ENCODE measurements around the gene POLA1.
"Not testable (repeated sequence)": the region's sequence is repeated elsewhere in the genome, so short reads cannot be mapped to it uniquely, and the experiment has no call there.

The POLA1 gene

DNA sequence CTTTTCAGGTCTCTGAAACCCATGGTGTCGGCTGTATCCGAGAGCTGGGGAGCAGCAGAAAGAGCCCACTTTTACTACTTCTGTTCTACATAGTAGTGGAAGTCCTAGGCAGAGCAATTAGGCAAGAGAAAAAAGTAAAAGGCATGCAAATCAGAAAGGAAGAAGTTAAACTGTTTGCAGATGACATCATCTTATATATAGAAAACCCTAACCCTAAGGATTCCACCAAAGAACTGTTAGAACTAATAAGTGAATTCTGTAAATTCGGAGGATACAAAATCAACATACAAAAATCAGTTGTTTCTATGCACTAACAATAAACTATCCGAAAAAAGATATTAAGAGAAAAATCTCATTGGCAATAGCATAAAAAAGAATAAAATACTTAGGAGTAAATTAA, 95.3 kb downstream of the POLA1 start:
- in situ Hi-C loops (cut with MboI; ENCODE audit: low sequenced_read_pairs) = no loop called here
- H3K4me3 ChIP-seq = no peak overlapping the region
- no peaks in the 10 kb centered on the region for H3K9me3 ChIP-seq
- no peaks in the 10 kb centered on the region for H3K27me3 ChIP-seq (ENCODE audit: low read depth)
- H3K36me3 ChIP-seq (replicated peaks) = peaks cover 44% of the 10 kb centered on the region
- H3K4me1 ChIP-seq = peaks cover 23% of the 10 kb centered on the region
- no peak for DNase-seq (ENCODE audit: low spot score in 2 of 2)

DNA sequence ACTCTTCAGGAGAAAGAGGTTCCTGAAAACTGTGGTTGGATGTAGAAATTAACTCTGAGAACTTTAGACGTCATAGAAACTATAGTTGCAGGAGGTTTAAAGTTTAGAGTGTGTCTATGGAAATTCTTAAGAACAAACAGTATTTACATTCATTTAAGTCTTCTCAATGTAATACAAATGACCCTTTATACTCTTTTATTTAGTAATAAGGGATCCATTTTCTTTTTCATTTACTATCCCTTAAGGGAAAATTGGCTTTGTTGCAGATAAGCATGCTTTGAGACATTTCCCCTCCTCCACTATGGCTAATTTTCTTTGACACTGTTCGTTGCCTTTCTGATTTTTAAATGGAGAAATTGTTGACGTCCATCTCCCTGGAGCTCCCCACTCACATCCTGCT, 96.4 kb downstream of the POLA1 start:
- Histone ChIP-seq H3K27me3 (ENCODE audit: low read depth) (no peaks in the 10 kb centered on the region), H3K4me1 (peaks cover 23% of the 10 kb centered on the region), H3K36me3 (replicated peaks) (peaks cover 39% of the 10 kb centered on the region), H3K4me3 (no peak overlapping the region), H3K9me3 (no peaks in the 10 kb centered on the region)
- DNase-seq (ENCODE audit: low spot score in 2 of 2) = peak in 1 of 2 experiments; percentile 80
- in situ Hi-C loops (cut with MboI; ENCODE audit: low sequenced_read_pairs) = no loop called here

DNA sequence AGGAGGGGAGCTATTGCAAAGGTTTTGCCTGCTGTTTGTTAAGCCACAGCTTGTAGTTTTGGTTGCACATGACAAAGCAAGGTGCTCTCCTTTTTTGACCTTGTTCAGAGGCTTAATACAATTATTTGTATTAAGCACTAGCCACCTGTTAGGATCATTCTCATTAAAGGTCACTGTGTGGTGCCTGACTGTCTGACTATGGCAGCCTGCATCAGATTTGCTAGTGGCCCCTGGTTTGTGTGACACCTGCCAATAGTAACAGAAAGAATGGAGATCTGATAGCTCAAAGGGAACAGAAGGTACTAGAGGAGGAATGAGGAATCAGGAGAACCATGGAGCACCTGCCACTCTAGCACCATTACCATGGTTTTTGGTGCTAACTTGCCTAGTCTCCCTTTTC, 102.5 kb downstream of the POLA1 start:
- in situ Hi-C loops (cut with MboI; ENCODE audit: low sequenced_read_pairs) = no loop called here

DNA sequence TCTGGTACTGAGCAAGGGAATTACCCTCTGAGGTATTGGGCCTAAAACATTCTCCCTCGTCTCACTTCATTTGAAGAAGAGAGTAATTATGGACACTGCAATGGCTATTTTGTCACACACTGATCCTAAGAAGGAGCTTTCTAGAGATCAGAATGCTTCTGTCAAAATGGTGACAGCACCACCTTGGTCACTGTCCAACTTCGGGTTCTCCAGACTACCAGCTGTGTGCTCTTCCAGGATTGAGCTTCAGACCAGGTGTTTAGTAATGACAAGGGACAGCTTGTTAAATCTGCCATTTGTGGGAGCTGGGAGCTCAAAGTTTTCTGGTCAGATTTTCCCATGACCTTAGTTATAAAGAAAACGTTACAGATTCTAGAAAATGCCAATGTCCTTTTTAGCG, 105.4 kb downstream of the POLA1 start:
- no peaks in the 10 kb centered on the region for H3K27me3 ChIP-seq (ENCODE audit: low read depth)

More for the DNA sequence above, 102.5 kb downstream of the POLA1 start:
- no peak for DNase-seq (ENCODE audit: low spot score in 2 of 2)
- no peaks in the 10 kb centered on the region for H3K9me3 ChIP-seq
- peaks cover 20% of the 10 kb centered on the region for H3K36me3 ChIP-seq (replicated peaks)
- H3K4me1 ChIP-seq = peaks cover 20% of the 10 kb centered on the region
- H3K4me3 ChIP-seq = no peak overlapping the region
- H3K27me3 ChIP-seq (ENCODE audit: low read depth) = no peaks in the 10 kb centered on the region

DNA sequence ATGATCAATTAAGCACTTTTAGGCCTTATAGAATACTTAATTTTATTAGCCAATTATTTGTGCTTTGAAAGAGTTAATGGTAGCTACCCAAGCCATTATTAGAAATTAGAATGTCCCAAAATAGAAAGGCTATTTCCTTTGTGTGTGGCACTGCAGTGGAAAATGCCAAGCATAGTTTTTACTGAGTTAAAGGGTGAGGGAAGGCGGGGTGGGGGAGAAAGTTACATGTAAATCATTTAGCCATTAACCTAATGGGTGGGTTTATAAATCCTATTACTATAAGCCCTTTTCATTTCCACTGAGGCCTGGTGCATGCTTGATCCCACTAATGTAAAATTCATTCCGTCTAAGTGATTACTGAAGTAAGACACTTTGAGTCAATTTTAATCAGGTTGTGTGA, 105.8 kb downstream of the POLA1 start:
- DNase-seq (ENCODE audit: low spot score in 2 of 2) = no peak
- in situ Hi-C loops (cut with MboI; ENCODE audit: low sequenced_read_pairs) = no loop called here
- H3K4me1 ChIP-seq = peaks cover 31% of the 10 kb centered on the region
- H3K9me3 ChIP-seq = no peaks in the 10 kb centered on the region
- peaks cover 13% of the 10 kb centered on the region for H3K36me3 ChIP-seq (replicated peaks)
- no peaks in the 10 kb centered on the region for H3K27me3 ChIP-seq (ENCODE audit: low read depth)
- H3K4me3 ChIP-seq = no peak overlapping the region

More for the DNA sequence above, 105.4 kb downstream of the POLA1 start:
- in situ Hi-C loops (cut with MboI; ENCODE audit: low sequenced_read_pairs) = no loop called here
- no peak for DNase-seq (ENCODE audit: low spot score in 2 of 2)
- Histone ChIP-seq H3K36me3 (replicated peaks) (peaks cover 14% of the 10 kb centered on the region), H3K9me3 (no peaks in the 10 kb centered on the region), H3K4me1 (peaks cover 26% of the 10 kb centered on the region), H3K4me3 (no peak overlapping the region)

DNA sequence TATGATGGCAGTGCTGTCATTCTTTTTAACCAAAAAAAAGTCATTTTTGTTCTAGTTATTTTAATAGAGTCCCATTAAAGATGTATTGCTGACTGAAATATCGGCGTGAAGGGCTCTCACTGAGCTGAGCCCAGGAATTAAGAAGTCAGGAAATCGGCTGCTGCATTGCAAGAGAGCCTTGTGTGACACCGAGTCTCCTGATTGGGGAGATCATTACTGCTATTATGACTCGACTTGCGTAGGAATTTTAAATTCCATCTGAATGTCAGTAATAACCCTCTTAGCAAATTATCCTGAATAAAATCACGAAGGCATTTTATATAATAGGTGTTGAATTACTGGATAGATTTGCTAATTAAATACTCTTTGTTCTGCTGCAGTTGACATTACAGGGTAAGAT, 111.5 kb downstream of the POLA1 start:
- peak; percentile 52 to 56 for DNase-seq (ENCODE audit: low spot score in 2 of 2)
- Histone ChIP-seq H3K4me1 (peaks cover 50% of the 10 kb centered on the region), H3K9me3 (no peaks in the 10 kb centered on the region), H3K4me3 (no peak overlapping the region), H3K27me3 (ENCODE audit: low read depth) (no peaks in the 10 kb centered on the region), H3K36me3 (replicated peaks) (peaks cover 11% of the 10 kb centered on the region)
- in situ Hi-C loops (cut with MboI; ENCODE audit: low sequenced_read_pairs) = no loop called here

DNA sequence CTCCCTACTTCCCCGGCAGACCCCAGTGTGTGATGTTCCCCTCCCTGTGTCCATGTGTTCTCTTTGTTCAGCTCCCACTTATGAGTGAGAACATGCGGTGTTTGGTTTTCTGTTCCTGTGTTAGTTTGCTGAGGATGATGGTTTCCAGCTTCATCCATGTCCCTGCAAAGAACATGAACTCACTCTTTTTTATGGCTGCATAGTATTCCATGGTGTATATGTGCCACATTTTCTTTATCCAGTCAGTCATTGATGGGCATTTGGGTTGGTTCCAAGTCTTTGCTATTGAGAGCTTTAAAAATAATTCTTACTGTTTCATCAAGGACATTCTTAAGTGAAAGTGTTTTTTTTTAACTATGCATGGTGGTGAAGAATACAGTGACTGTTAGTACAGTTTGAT, 126.1 kb downstream of the POLA1 start:
- not testable (repeated sequence) for H3K27me3 ChIP-seq (ENCODE audit: low read depth); H3K4me1 ChIP-seq; H3K4me3 ChIP-seq; H3K9me3 ChIP-seq; DNase-seq (ENCODE audit: low spot score in 2 of 2)
- in situ Hi-C loops (cut with MboI; ENCODE audit: low sequenced_read_pairs) = loop anchor here (10.0 kb wide), 1 partner anchor 325 kb away; no protein-coding TSS in a partner anchor
- H3K36me3 ChIP-seq (replicated peaks) = peaks cover 46% of the 10 kb centered on the region

DNA sequence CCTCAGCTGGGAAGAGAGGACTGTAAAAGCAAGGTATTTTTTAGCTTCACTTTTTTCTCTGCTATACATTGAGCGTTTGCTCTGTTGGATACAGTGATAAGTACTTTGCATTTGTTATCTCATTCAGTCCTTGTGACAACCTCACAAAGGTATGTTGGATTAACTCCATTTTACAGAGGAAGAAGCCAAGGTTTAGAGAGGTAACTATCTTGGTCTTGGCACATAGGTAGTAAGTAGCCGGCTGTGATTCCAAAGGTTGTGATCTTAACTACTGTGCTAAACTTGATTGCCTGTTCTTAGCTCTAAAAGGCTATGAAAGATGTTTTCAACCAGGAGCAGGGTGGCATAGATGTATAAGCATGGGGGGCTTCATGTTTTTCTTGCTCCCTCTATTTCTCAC, 134.4 kb downstream of the POLA1 start:
- Histone ChIP-seq H3K4me1 (peaks cover 17% of the 10 kb centered on the region), H3K27me3 (ENCODE audit: low read depth) (no peaks in the 10 kb centered on the region), H3K9me3 (no peaks in the 10 kb centered on the region), H3K36me3 (replicated peaks) (peaks cover 57% of the 10 kb centered on the region), H3K4me3 (no peak overlapping the region)
- DNase-seq (ENCODE audit: low spot score in 2 of 2) = no peak
- in situ Hi-C loops (cut with MboI; ENCODE audit: low sequenced_read_pairs) = loop anchor here (10.0 kb wide), 1 partner anchor 317 kb away; no protein-coding TSS in a partner anchor

DNA sequence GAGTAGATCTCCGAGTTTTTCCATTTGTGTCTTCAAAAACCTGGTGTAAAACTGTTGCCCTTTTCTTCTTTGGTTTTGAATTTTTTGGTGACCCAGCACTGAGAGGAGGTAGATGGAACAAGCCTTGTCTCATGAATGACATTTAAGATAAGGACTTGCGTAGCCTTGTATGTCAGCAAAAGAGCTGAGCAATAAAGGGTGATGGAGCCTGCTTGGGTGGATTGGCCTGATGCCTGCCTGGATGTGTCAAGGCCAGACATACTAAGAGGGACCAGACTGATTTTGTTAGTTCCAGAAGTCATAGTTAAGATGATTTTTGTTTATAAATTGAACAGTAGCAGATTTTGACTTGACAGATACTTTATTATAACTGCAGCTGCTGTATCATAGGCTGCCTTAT, 134.9 kb downstream of the POLA1 start:
- Histone ChIP-seq H3K4me3 (no peak overlapping the region), H3K36me3 (replicated peaks) (peaks cover 60% of the 10 kb centered on the region)
- in situ Hi-C loops (cut with MboI; ENCODE audit: low sequenced_read_pairs) = loop anchor here (10.0 kb wide), 1 partner anchor 316 kb away; no protein-coding TSS in a partner anchor

DNA sequence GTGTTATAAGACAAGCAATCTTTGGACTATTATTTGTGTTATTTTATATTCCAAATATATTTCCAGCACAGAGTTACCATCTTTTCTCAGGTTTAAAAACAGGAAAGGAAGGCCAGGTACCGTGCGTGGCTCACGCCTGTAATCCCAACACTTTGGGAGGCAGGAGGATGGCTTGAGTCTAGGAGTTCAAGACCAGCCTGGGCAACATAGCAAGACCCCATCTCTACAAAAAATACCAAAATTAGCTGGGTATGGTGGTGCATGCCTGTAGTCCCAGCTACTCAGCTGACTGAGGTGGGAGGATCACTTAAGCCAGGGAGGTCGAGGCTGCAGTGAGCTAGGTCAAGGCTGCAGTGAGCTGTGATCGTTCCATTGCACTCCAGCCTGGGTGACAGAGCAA, 140.0 kb downstream of the POLA1 start:
- no peak for DNase-seq (ENCODE audit: low spot score in 2 of 2)
- in situ Hi-C loops (cut with MboI; ENCODE audit: low sequenced_read_pairs) = no loop called here
- Histone ChIP-seq H3K4me1 (0 out of 2 replicates have a peak, but pooled peaks cover under 1% of the 10 kb centered on the region), H3K9me3 (no peaks in the 10 kb centered on the region), H3K4me3 (no peak overlapping the region), H3K36me3 (replicated peaks) (peaks cover 48% of the 10 kb centered on the region), H3K27me3 (ENCODE audit: low read depth) (no peaks in the 10 kb centered on the region)

More for the DNA sequence above, 134.9 kb downstream of the POLA1 start:
- H3K9me3 ChIP-seq = no peaks in the 10 kb centered on the region
- no peak for DNase-seq (ENCODE audit: low spot score in 2 of 2)
- no peaks in the 10 kb centered on the region for H3K27me3 ChIP-seq (ENCODE audit: low read depth)
- peaks cover 17% of the 10 kb centered on the region for H3K4me1 ChIP-seq

DNA sequence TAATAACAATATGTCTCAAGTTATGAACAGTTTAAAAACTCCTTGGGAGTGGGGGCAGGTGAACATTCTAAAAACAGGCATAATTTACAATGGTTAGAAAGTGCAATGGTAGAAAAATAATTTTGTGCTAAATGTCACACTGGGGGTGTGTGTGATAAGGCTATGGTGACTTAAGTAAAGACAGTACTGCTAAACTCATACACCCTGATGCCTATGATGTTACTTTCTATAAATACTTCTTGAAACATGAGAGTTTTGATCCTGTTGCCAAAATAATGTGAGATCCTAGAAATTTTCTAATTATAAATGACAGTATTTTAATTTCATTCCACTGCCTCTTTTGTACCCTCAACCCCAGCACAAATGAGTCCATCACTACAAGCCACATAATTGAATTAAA, 144.2 kb downstream of the POLA1 start:
- in situ Hi-C loops (cut with MboI; ENCODE audit: low sequenced_read_pairs) = no loop called here
- H3K36me3 ChIP-seq (replicated peaks) = peaks cover 45% of the 10 kb centered on the region
- H3K4me1 ChIP-seq = 0 out of 2 replicates have a peak, but pooled peaks cover 3% of the 10 kb centered on the region
- no peak overlapping the region for H3K4me3 ChIP-seq
- H3K9me3 ChIP-seq = no peaks in the 10 kb centered on the region
- no peak for DNase-seq (ENCODE audit: low spot score in 2 of 2)
- H3K27me3 ChIP-seq (ENCODE audit: low read depth) = no peaks in the 10 kb centered on the region

DNA sequence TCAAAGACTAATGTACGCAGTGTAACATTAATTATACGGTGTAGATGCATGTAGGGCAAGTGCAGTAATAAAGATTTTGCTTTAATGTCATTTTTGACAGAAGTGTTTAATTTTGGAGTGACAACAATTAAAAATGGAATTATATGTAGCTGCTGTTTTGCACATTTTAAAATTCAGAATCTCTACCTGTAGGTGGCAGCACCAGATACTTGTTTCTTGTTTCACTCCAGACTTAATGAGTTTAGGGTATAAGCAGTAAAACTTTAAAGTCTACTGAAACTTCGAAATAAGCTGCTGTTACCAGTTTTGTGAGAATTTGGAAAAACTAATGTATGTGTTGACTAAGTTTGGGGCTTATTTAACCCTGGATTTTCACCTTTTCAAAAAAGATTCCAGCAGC, 144.9 kb downstream of the POLA1 start:
- Histone ChIP-seq H3K4me3 (no peak overlapping the region), H3K4me1 (0 out of 2 replicates have a peak, but pooled peaks cover 3% of the 10 kb centered on the region), H3K36me3 (replicated peaks) (peaks cover 44% of the 10 kb centered on the region), H3K9me3 (no peaks in the 10 kb centered on the region), H3K27me3 (ENCODE audit: low read depth) (no peaks in the 10 kb centered on the region)
- in situ Hi-C loops (cut with MboI; ENCODE audit: low sequenced_read_pairs) = no loop called here
- peak; percentile 51 to 55 for DNase-seq (ENCODE audit: low spot score in 2 of 2)

DNA sequence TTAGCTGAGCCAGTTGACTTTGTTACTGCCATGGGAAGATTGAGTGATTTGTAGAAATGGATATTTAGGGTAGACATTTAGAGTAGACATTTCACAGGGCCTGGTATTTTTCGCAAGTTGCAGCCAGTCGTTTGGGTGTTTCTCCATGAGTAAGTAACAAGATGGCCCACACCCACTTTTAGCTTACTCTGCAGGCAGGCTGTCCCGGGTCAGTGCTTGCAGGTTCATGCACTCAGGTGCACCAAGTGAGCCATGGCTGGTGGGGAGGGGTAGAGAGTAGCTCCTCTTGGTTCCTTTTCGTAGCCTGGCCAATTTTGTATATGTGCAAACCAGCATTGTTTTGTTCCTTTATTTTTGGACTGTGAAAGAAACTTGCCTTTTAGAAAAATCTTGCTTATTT, 145.6 kb downstream of the POLA1 start:
- no peak overlapping the region for H3K4me3 ChIP-seq
- DNase-seq (ENCODE audit: low spot score in 2 of 2) = no peak
- no peaks in the 10 kb centered on the region for H3K9me3 ChIP-seq
- in situ Hi-C loops (cut with MboI; ENCODE audit: low sequenced_read_pairs) = no loop called here
- 0 out of 2 replicates have a peak, but pooled peaks cover 3% of the 10 kb centered on the region for H3K4me1 ChIP-seq
- H3K27me3 ChIP-seq (ENCODE audit: low read depth) = no peaks in the 10 kb centered on the region
- peaks cover 43% of the 10 kb centered on the region for H3K36me3 ChIP-seq (replicated peaks)

DNA sequence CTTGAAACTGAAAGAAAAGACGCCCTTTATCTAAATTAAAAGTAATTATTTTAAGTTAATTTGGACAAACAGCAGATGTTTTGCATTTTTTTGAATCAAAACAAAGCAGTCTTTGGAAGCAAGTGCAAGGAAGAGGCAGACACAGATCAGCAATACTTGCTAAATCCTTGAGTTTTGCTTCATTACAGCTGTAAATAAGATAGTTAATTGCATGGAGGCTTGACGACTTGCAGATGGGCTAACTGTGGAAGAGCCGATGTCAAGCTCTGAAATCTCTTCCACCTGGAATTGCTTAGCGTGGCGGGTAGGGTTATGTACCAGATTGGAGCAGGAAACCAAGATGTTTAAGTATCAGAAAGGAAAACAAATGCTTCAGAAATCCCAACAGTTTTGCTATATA, 148.8 kb downstream of the POLA1 start:
- peaks cover 16% of the 10 kb centered on the region for H3K4me1 ChIP-seq
- H3K9me3 ChIP-seq = no peaks in the 10 kb centered on the region
- H3K27me3 ChIP-seq (ENCODE audit: low read depth) = no peaks in the 10 kb centered on the region
- in situ Hi-C loops (cut with MboI; ENCODE audit: low sequenced_read_pairs) = no loop called here
- H3K4me3 ChIP-seq = no peak overlapping the region
- DNase-seq (ENCODE audit: low spot score in 2 of 2) = no peak
- H3K36me3 ChIP-seq (replicated peaks) = peaks cover 38% of the 10 kb centered on the region

DNA sequence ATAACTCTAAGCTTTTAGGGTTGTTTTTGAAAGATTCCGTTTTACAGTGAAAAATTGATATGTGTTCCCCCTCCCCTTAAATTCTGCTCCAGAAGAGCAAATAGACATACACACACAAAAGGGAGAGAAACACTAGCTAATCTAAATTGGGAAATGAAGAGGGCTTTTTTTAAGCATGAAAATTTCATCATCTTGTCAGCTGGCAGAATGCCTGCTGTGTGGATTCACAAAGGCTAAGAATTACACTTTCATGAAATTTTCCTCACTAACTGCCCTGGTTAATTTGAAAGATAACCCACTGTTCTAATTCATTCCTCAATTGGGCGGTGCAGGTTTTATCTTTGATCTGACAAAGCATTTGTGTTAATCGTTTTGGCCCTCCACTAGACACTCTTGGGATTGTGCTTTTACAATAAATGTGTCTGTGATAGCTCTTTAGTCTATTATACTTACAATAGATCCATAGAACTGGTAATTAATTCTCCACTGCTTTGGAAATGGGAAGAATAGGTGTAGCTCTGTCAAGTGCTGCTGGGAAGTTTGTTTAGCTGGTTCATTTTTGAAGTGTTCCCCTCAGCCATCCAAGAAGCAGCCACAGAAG, 152.9 kb downstream of the POLA1 start:
- Histone ChIP-seq H3K36me3 (replicated peaks) (peaks cover 36% of the 10 kb centered on the region), H3K27me3 (ENCODE audit: low read depth) (no peaks in the 10 kb centered on the region), H3K4me1 (peaks cover 13% of the 10 kb centered on the region), H3K9me3 (no peaks in the 10 kb centered on the region), H3K4me3 (no peak overlapping the region)
- peak; percentile 69 to 97 for DNase-seq (ENCODE audit: low spot score in 2 of 2)
- in situ Hi-C loops (cut with MboI; ENCODE audit: low sequenced_read_pairs) = no loop called here

Measured in HAP-1 (cell line).